ENCODE results near the gene MBNL2.

The MBNL2 gene

DNA sequence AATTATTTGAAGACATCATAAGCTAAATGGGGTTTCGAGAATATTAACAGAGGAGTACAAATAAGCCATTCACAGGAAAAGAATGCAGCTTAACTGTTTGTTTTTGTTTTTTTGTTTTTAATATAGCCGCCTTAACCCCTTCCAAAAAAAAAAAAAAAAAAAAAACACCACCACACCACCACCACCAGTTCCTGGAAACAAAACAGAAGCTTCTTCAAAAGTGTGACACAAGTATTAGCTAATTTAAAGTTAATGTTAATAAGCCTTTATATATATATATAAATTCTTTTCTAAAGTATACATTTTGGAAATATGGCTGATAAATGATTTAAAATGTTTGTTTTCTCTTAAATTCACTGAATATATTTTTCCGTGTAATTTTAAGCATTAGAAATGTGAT is 213.2 kb downstream of the MBNL2 start:
- peak in 2 of 3 donors; percentile 28 to 35 for DNase-seq
- WGBS (ENCODE audit: insufficient coverage): no CpG with 5 or more reads among the region's 3 CpGs
- H3K4me1 ChIP-seq (ENCODE audit: control extremely low read depth in 1 of 4, control insufficient read depth in 4 of 4, insufficient read depth in 4 of 4, low read length in 3 of 4): peaks cover 7 to 41% (median 14%) of the 10 kb centered on the region in 4 experiments
- POLR2A ChIA-PET: no interaction called here
- no peaks in the 10 kb centered on the region for H3K27me3 ChIP-seq (replicated peaks in 2 of 5; ENCODE audit: control insufficient read depth in 4 of 5, insufficient read depth in 5 of 5, low read length in 4 of 5)
- CTCF ChIA-PET: interaction anchor here (0.6 kb wide), 1 partner anchor 12 kb away, joined by 3 read pairs; no protein-coding TSS in a partner anchor
- no peaks in the 10 kb centered on the region for H3K9me3 ChIP-seq (ENCODE audit: control extremely low read depth in 1 of 5, control insufficient read depth in 4 of 5, insufficient read depth in 2 of 5, low read depth in 1 of 5, low read length in 4 of 5)
- H3K4me3 ChIP-seq (ENCODE audit: control insufficient read depth in 1 of 7, extremely low read depth in 1 of 7, insufficient read depth in 4 of 7, low read depth in 2 of 7, low read length in 6 of 7): peak overlapping the region in 6 of 7 experiments; percentile 78 to 92 (median 84)
- H3K27ac ChIP-seq (ENCODE audit: insufficient read depth in 1 of 2, low read depth in 1 of 2, low read length in 2 of 2, poor library complexity in 1 of 2, severe bottlenecking in 2 of 2): no peak overlapping the region
- peaks cover 0 to 2% (median 0%) of the 10 kb centered on the region in 4 experiments for H3K36me3 ChIP-seq (ENCODE audit: control insufficient read depth in 4 of 4, insufficient read depth in 4 of 4, low read length in 3 of 4)

DNA sequence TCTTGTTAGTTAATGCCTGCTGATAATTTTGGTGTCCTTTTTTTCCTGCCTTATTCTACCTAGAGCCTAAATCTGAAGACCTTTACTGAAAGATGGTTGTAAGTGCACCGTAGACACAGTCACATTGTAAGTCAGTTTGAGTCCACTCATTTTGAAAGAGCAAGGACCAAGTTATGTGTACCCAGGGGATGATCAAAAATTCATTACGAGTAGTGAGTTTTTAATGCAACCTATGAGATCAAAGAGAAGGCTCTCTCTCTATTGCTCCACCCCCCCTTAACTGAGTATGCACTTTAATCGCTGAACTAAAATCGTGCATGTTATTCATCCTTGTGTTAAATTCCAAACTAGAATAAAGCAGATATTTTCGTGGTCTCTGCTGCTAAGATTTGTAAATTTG is 213.7 kb downstream of the MBNL2 start:
- CTCF ChIA-PET: interaction anchor here (0.6 kb wide), 1 partner anchor 12 kb away, joined by 3 read pairs; no protein-coding TSS in a partner anchor
- H3K9me3 ChIP-seq (ENCODE audit: control extremely low read depth in 1 of 5, control insufficient read depth in 4 of 5, insufficient read depth in 2 of 5, low read depth in 1 of 5, low read length in 4 of 5): no peaks in the 10 kb centered on the region
- peak overlapping the region in 4 of 7 experiments; percentile 2 to 88 (median 36) for H3K4me3 ChIP-seq (ENCODE audit: control insufficient read depth in 1 of 7, extremely low read depth in 1 of 7, insufficient read depth in 4 of 7, low read depth in 2 of 7, low read length in 6 of 7)
- H3K27me3 ChIP-seq (replicated peaks in 2 of 5; ENCODE audit: control insufficient read depth in 4 of 5, insufficient read depth in 5 of 5, low read length in 4 of 5): no peaks in the 10 kb centered on the region
- no peak for DNase-seq
- POLR2A ChIA-PET: no interaction called here
- WGBS (ENCODE audit: insufficient coverage): 100% methylated on average over 2 of the region's 5 CpGs
- H3K36me3 ChIP-seq (ENCODE audit: control insufficient read depth in 4 of 4, insufficient read depth in 4 of 4, low read length in 3 of 4): peaks cover 0 to 5% (median 0%) of the 10 kb centered on the region in 4 experiments
- no peak overlapping the region for H3K27ac ChIP-seq (ENCODE audit: insufficient read depth in 1 of 2, low read depth in 1 of 2, low read length in 2 of 2, poor library complexity in 1 of 2, severe bottlenecking in 2 of 2)
- H3K4me1 ChIP-seq (ENCODE audit: control extremely low read depth in 1 of 4, control insufficient read depth in 4 of 4, insufficient read depth in 4 of 4, low read length in 3 of 4): peaks cover 7 to 41% (median 14%) of the 10 kb centered on the region in 4 experiments

DNA sequence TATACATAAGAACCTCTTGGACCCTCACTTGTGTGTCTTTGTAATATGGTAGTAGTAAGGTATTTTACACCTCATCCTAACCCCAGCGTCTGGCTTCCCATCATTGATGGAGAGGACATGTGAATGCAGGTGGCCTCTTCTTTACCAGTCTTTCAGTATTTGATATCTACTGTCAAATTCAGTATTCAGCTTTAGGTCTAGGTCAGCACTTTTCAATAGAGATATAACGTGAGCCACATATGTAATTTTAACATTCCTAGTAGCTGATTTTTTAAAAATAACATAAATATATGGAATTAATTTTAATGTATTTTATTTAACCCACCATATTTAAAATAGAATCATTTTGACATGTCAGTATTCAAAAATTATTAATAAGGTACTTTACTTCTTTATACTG is 214.7 kb downstream of the MBNL2 start:
- WGBS (ENCODE audit: insufficient coverage): no CpG with 5 or more reads among the region's 2 CpGs
- ChIA-PET CTCF (interaction anchor here (1.3 kb wide), 1 partner anchor 8 kb away, joined by 3 read pairs; no protein-coding TSS in a partner anchor), POLR2A (no interaction called here)
- no peak for DNase-seq
- Histone ChIP-seq H3K9me3 (ENCODE audit: control extremely low read depth in 1 of 5, control insufficient read depth in 4 of 5, insufficient read depth in 2 of 5, low read depth in 1 of 5, low read length in 4 of 5) (no peaks in the 10 kb centered on the region), H3K4me3 (ENCODE audit: control insufficient read depth in 1 of 7, extremely low read depth in 1 of 7, insufficient read depth in 4 of 7, low read depth in 2 of 7, low read length in 6 of 7) (no peak overlapping the region), H3K27me3 (replicated peaks in 2 of 5; ENCODE audit: control insufficient read depth in 4 of 5, insufficient read depth in 5 of 5, low read length in 4 of 5) (no peaks in the 10 kb centered on the region), H3K27ac (ENCODE audit: insufficient read depth in 1 of 2, low read depth in 1 of 2, low read length in 2 of 2, poor library complexity in 1 of 2, severe bottlenecking in 2 of 2) (no peak overlapping the region), H3K36me3 (ENCODE audit: control insufficient read depth in 4 of 4, insufficient read depth in 4 of 4, low read length in 3 of 4) (peaks cover 0 to 5% (median 0%) of the 10 kb centered on the region in 4 experiments), H3K4me1 (ENCODE audit: control extremely low read depth in 1 of 4, control insufficient read depth in 4 of 4, insufficient read depth in 4 of 4, low read length in 3 of 4) (peaks cover 7 to 37% (median 14%) of the 10 kb centered on the region in 4 experiments)

DNA sequence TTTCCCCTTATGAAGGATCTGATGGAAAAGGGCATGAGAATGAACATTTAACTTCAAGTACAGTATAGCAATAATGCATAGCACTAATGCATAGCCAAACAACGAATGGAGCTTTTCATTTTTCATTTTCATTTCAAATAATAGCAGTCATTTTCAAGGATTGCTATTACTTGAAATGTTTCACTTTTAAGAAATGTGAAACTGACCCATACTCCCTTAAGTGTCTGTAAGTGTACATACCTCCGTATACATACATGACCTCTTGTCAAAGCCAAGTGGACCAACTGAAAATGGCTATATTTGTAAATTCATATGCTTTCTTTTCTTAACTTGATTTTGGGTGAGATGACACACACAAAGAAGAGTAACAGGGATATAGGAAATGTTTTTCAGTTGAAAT is 215.6 kb downstream of the MBNL2 start:
- 100% methylated on average over 1 of the region's 2 CpGs for WGBS (ENCODE audit: insufficient coverage)
- Histone ChIP-seq H3K4me1 (ENCODE audit: control extremely low read depth in 1 of 4, control insufficient read depth in 4 of 4, insufficient read depth in 4 of 4, low read length in 3 of 4) (peaks cover 5 to 28% (median 9%) of the 10 kb centered on the region in 4 experiments), H3K27me3 (replicated peaks in 2 of 5; ENCODE audit: control insufficient read depth in 4 of 5, insufficient read depth in 5 of 5, low read length in 4 of 5) (no peaks in the 10 kb centered on the region), H3K4me3 (ENCODE audit: control insufficient read depth in 1 of 7, extremely low read depth in 1 of 7, insufficient read depth in 4 of 7, low read depth in 2 of 7, low read length in 6 of 7) (no peak overlapping the region), H3K9me3 (ENCODE audit: control extremely low read depth in 1 of 5, control insufficient read depth in 4 of 5, insufficient read depth in 2 of 5, low read depth in 1 of 5, low read length in 4 of 5) (no peaks in the 10 kb centered on the region), H3K27ac (ENCODE audit: insufficient read depth in 1 of 2, low read depth in 1 of 2, low read length in 2 of 2, poor library complexity in 1 of 2, severe bottlenecking in 2 of 2) (no peak overlapping the region), H3K36me3 (ENCODE audit: control insufficient read depth in 4 of 4, insufficient read depth in 4 of 4, low read length in 3 of 4) (peaks cover 0 to 5% (median 0%) of the 10 kb centered on the region in 4 experiments)
- CTCF ChIA-PET: no interaction called here
- no peak for DNase-seq
- POLR2A ChIA-PET: no interaction called here

DNA sequence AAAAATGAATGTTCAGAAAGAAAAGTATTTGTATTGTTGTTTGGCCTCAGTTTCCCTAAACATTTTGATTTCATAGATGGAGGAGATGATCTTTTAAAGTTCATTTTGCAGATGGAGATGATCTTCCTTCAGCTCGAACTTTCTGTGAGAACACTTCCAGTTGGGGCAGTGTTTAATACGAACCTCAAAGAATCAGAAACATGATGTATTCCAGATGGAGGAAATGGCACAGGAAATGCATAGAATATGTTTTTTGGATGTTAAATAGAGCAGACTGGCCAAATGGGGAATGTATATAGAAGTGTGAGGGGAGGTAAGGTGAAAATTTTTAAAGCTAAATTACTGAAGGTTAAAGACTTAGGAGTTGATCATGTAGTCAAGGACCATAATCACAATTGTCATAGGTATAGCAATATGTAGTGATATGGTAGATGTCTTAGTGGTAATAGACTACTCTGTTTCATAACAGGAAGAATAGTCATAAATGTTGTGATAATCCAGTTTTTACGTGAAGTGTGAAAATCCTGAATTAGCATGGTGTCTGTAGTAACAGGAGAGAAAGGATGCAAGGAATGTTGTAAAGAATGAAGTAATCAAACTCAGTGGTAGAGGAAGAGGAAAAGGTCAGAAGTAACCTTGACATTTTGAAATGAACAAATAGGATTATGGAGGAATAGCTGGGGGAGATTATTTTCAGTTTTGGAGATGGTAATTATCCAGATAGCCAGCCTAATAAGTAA is 216.9 kb downstream of the MBNL2 start:
- peaks cover 0 to 5% (median 0%) of the 10 kb centered on the region in 4 experiments for H3K36me3 ChIP-seq (ENCODE audit: control insufficient read depth in 4 of 4, insufficient read depth in 4 of 4, low read length in 3 of 4)
- DNase-seq: no peak
- CTCF ChIA-PET: no interaction called here
- no peak overlapping the region for H3K27ac ChIP-seq (ENCODE audit: insufficient read depth in 1 of 2, low read depth in 1 of 2, low read length in 2 of 2, poor library complexity in 1 of 2, severe bottlenecking in 2 of 2)
- H3K4me1 ChIP-seq (ENCODE audit: control extremely low read depth in 1 of 4, control insufficient read depth in 4 of 4, insufficient read depth in 4 of 4, low read length in 3 of 4): peaks cover 5 to 25% (median 9%) of the 10 kb centered on the region in 4 experiments
- H3K27me3 ChIP-seq (replicated peaks in 2 of 5; ENCODE audit: control insufficient read depth in 4 of 5, insufficient read depth in 5 of 5, low read length in 4 of 5): no peaks in the 10 kb centered on the region
- H3K4me3 ChIP-seq (ENCODE audit: control insufficient read depth in 1 of 7, extremely low read depth in 1 of 7, insufficient read depth in 4 of 7, low read depth in 2 of 7, low read length in 6 of 7): no peak overlapping the region
- POLR2A ChIA-PET: no interaction called here
- no peaks in the 10 kb centered on the region for H3K9me3 ChIP-seq (ENCODE audit: control extremely low read depth in 1 of 5, control insufficient read depth in 4 of 5, insufficient read depth in 2 of 5, low read depth in 1 of 5, low read length in 4 of 5)
- WGBS (ENCODE audit: insufficient coverage): 89% methylated on average over 3 of the region's 3 CpGs

DNA sequence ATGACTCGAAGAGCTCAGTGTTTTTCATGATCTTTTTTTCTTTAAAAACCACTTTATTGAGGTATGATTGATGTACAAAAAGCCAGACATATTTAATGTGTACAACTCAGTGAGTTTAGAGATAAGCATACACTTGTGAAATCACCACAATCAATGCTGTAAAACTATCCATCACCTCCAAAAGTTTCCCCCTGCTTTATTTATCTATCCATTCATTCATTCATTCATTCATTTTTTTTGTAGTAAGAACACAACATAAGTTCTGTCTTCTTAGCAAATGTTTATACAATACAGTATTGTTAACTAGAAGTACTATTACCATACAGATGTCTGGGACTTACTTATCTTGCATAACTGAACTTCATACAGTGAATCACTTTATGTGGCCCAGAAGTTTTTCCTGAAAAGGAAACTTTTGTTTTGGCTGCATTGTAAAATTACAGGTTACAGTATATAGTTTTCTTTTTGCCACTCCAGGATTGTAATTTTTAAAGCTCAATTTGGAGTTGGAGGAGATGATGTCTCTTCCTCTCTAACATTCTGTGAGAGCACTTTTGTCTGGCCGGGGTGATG is 218.6 kb downstream of the MBNL2 start:
- no CpG with 5 or more reads among the region's 2 CpGs for WGBS (ENCODE audit: insufficient coverage)
- ChIA-PET CTCF (no interaction called here), POLR2A (interaction anchor here (0.6 kb wide), 1 partner anchor 85 kb away, joined by 4 read pairs; no protein-coding TSS in a partner anchor)
- H3K4me3 ChIP-seq (ENCODE audit: control insufficient read depth in 1 of 7, extremely low read depth in 1 of 7, insufficient read depth in 4 of 7, low read depth in 2 of 7, low read length in 6 of 7): no peak overlapping the region
- H3K27me3 ChIP-seq (replicated peaks in 2 of 5; ENCODE audit: control insufficient read depth in 4 of 5, insufficient read depth in 5 of 5, low read length in 4 of 5): no peaks in the 10 kb centered on the region
- H3K9me3 ChIP-seq (ENCODE audit: control extremely low read depth in 1 of 5, control insufficient read depth in 4 of 5, insufficient read depth in 2 of 5, low read depth in 1 of 5, low read length in 4 of 5): no peaks in the 10 kb centered on the region
- H3K4me1 ChIP-seq (ENCODE audit: control extremely low read depth in 1 of 4, control insufficient read depth in 4 of 4, insufficient read depth in 4 of 4, low read length in 3 of 4): peaks cover 0 to 12% (median 5%) of the 10 kb centered on the region in 4 experiments
- DNase-seq: no peak
- no peak overlapping the region for H3K27ac ChIP-seq (ENCODE audit: insufficient read depth in 1 of 2, low read depth in 1 of 2, low read length in 2 of 2, poor library complexity in 1 of 2, severe bottlenecking in 2 of 2)
- H3K36me3 ChIP-seq (ENCODE audit: control insufficient read depth in 4 of 4, insufficient read depth in 4 of 4, low read length in 3 of 4): peaks cover 0 to 7% (median under 1%) of the 10 kb centered on the region in 4 experiments

DNA sequence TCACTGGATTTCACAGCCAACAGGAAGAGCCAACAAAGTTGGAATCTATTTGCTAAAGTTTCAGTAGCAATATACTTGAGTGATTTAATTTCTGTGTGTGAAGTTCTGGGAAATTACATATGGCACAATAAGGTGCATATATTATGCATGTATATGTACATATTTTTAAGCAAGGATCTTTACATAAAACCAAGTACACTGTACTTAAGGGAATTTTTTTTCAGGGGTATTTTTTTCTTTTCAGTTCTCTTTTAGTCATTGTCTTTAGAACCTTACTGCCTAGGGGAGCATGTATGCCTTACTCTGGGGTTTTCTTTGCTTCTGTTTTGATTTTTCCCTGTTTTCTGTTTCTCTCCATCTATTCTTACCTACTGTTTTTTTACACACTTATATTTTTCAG is 219.2 kb downstream of the MBNL2 start:
- no peaks in the 10 kb centered on the region for H3K27me3 ChIP-seq (replicated peaks in 2 of 5; ENCODE audit: control insufficient read depth in 4 of 5, insufficient read depth in 5 of 5, low read length in 4 of 5)
- CTCF ChIA-PET: no interaction called here
- DNase-seq: no peak
- no peak overlapping the region for H3K4me3 ChIP-seq (ENCODE audit: control insufficient read depth in 1 of 7, extremely low read depth in 1 of 7, insufficient read depth in 4 of 7, low read depth in 2 of 7, low read length in 6 of 7)
- peaks cover 0 to 5% (median under 1%) of the 10 kb centered on the region in 4 experiments for H3K4me1 ChIP-seq (ENCODE audit: control extremely low read depth in 1 of 4, control insufficient read depth in 4 of 4, insufficient read depth in 4 of 4, low read length in 3 of 4)
- no peak overlapping the region for H3K27ac ChIP-seq (ENCODE audit: insufficient read depth in 1 of 2, low read depth in 1 of 2, low read length in 2 of 2, poor library complexity in 1 of 2, severe bottlenecking in 2 of 2)
- no peaks in the 10 kb centered on the region for H3K9me3 ChIP-seq (ENCODE audit: control extremely low read depth in 1 of 5, control insufficient read depth in 4 of 5, insufficient read depth in 2 of 5, low read depth in 1 of 5, low read length in 4 of 5)
- peaks cover 0 to 7% (median 2%) of the 10 kb centered on the region in 4 experiments for H3K36me3 ChIP-seq (ENCODE audit: control insufficient read depth in 4 of 4, insufficient read depth in 4 of 4, low read length in 3 of 4)
- POLR2A ChIA-PET: no interaction called here
